Lung (tissue), 12 donors: ENCODE results near the gene AFAP1L1. TPM values are rescaled to one million over a fixed set of nuclear protein-coding genes. Genes with fewer than 3 reads are reported as not detected.
A peak's percentile ranks its signal among the peaks of the same experiment; 100 is the strongest.

ENCODE experiments used
- ATAC-seq: fragments of 200-7000 bp; cut with Tn5 transposase; one replicate; pipeline ENCODE4 v1.9.1; 2020; ENCODE audit warnings: moderate number of reproducible peaks; ENCODE audit not compliant: insufficient read depth, low FRiP score
- DNase-seq, 3 donors: peaks; one replicate each; pipeline ENCODE4 v3.0.0-alpha.2; 2013 to 2017
- H3K27ac ChIP-seq, 2 donors: one replicate each; pipeline ENCODE4 v1.5.1; 2013; ENCODE audit warnings: mild to moderate bottlenecking in 2 of 2, moderate library complexity in 2 of 2, control low read depth in 1 of 2, inconsistent platforms in 1 of 2, low read depth in 1 of 2, low read length in 1 of 2
- H3K27me3 ChIP-seq, 3 donors: one replicate each; pipeline ENCODE4 v1.5.1; 2013; ENCODE audit warnings: low read length in 2 of 3; ENCODE audit not compliant: control insufficient read depth in 3 of 3, insufficient read depth in 3 of 3
- H3K36me3 ChIP-seq, 4 donors: one replicate each; pipeline ENCODE4 v1.5.1; 2013; ENCODE audit warnings: low read length in 4 of 4, mild to moderate bottlenecking in 1 of 4, moderate library complexity in 1 of 4; ENCODE audit not compliant: control insufficient read depth in 4 of 4, insufficient read depth in 4 of 4
- H3K4me1 ChIP-seq, 5 donors: one replicate each; pipeline ENCODE4 v1.5.1; 2013; ENCODE audit warnings: low read length in 5 of 5, mild to moderate bottlenecking in 2 of 5, moderate library complexity in 1 of 5; ENCODE audit not compliant: control insufficient read depth in 5 of 5, insufficient read depth in 5 of 5
- H3K4me3 ChIP-seq: one replicate; pipeline ENCODE4 v1.5.1; 2013; ENCODE audit warnings: mild to moderate bottlenecking, control low read depth, moderate library complexity
- H3K9ac ChIP-seq, 2 donors: one replicate each; pipeline ENCODE4 v1.5.1; 2013; ENCODE audit warnings: low read length in 2 of 2, control low read depth in 1 of 2; ENCODE audit not compliant: insufficient read depth in 1 of 2
- H3K9me3 ChIP-seq, 4 donors: one replicate each; pipeline ENCODE4 v1.5.1; 2013; ENCODE audit warnings: low read length in 3 of 4, mild to moderate bottlenecking in 1 of 4, moderate library complexity in 1 of 4; ENCODE audit not compliant: control insufficient read depth in 4 of 4, insufficient read depth in 3 of 4
- WGBS, 2 donors: extraction: QIAGEN DNeasy Blood & Tissue Kit; methylation state at CpG; one replicate each; pipeline ENCODE4 v1.1.7; 2013; 5-methylcytosine and 5-hydroxymethylcytosine counted together
- polyA plus RNA-seq, 2 donors: library from polyadenylated mRNA; stranded (reverse); fragments of 200-250 nt; gene quantifications; one replicate each; pipeline ENCODE4 v1.2.1, GENCODE V29; 2013
- total RNA-seq, 2 donors: library from RNA; depleted of rRNA in 1 of 2; stranded (reverse); fragments of >200 nt in 1 of 2; gene quantifications; one replicate each; pipeline ENCODE4 v1.2.1, GENCODE V29; 2014 to 2021
- TF ChIP-seq, protein P1 (sequence below): IDR thresholded peaks from 2 replicates; pipeline ENCODE4 v1.5.1; 2012; ENCODE audit warnings: mild to moderate bottlenecking; ENCODE audit errors: control extremely low read depth, extremely low read depth
- donor health status: control.
- donor health status: control.
- donor health status: Bipolar disorder and iron deficiency.
- donor health status: healthy.
- donor health status: DM: yes; HTN: yes; CAD: no.

The AFAP1L1 gene
- total and polyA plus RNA-seq, 4 donors, result 9.8 to 40.6 (median 18.1) TPM

DNA sequence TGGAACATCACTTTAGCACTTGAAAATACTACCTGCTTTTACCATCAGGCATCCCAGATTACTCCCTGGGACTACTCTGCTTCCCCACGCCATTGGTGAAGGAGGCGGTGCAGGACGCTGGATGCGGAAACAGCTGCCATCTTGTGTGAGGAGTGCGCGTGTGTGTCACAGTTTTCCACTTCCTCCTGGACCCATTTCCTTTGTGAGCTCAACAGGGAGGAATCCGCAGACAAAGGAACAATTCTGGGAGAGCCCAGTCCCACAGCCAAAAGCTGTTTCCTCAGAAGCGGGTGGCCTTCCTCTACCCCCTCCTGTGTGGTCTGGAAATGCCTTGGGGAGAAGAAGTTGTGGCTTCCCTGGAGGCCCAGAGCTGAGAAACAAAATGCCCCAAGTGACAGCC is 16.8 kb downstream of the AFAP1L1 start:
- no peak overlapping the region for H3K9ac ChIP-seq
- no peaks in the 10 kb centered on the region for H3K9me3 ChIP-seq
- H3K4me3 ChIP-seq, result no peak overlapping the region
- H3K27me3 ChIP-seq, result no peaks in the 10 kb centered on the region
- TF ChIP-seq, protein P1, sequence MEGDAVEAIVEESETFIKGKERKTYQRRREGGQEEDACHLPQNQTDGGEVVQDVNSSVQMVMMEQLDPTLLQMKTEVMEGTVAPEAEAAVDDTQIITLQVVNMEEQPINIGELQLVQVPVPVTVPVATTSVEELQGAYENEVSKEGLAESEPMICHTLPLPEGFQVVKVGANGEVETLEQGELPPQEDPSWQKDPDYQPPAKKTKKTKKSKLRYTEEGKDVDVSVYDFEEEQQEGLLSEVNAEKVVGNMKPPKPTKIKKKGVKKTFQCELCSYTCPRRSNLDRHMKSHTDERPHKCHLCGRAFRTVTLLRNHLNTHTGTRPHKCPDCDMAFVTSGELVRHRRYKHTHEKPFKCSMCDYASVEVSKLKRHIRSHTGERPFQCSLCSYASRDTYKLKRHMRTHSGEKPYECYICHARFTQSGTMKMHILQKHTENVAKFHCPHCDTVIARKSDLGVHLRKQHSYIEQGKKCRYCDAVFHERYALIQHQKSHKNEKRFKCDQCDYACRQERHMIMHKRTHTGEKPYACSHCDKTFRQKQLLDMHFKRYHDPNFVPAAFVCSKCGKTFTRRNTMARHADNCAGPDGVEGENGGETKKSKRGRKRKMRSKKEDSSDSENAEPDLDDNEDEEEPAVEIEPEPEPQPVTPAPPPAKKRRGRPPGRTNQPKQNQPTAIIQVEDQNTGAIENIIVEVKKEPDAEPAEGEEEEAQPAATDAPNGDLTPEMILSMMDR, result no peak
- whole genome bisulfite sequencing, 2 donors, result 46 to 61% methylated on average over 8 of the region's 8 CpGs
- no peaks in the 10 kb centered on the region for H3K36me3 ChIP-seq
- H3K27ac ChIP-seq, result peak overlapping the region; percentile 83 to 94
- DNase-seq (peak; percentile 44 to 74 (median 45)), ATAC-seq (peak; percentile 11)
- H3K4me1 ChIP-seq, result peaks cover 0 to 22% (median 16%) of the 10 kb centered on the region in 5 donors

DNA sequence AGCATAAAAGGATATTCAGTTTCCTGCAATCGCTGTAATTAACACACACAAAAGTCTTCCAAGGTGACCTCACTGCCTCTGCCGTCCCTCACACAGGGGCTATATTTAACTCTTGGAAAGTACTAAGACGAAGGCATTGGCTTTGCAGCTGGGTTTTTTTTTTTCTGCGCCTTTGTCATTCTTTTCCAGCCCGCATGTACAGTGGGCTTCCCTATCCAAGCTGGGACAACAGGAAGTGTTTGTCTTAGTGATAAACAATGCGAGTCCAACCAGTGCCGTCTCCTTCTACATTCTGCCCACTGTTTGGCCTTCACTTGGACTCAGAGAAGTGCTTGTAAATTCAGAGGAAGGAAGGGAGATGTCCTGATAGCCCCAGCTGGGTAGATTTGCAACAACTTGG is 17.6 kb downstream of the AFAP1L1 start:
- WGBS, 2 donors, result 17 to 23% methylated on average over 7 of the region's 7 CpGs
- Histone ChIP-seq H3K9ac (no peak overlapping the region), H3K27ac (peak overlapping the region; percentile 63 to 94), H3K27me3 (no peaks in the 10 kb centered on the region), H3K36me3 (no peaks in the 10 kb centered on the region), H3K4me1 (peaks cover 0 to 24% (median 13%) of the 10 kb centered on the region in 5 donors), H3K4me3 (no peak overlapping the region), H3K9me3 (no peaks in the 10 kb centered on the region)
- TF ChIP-seq, protein P1, result no peak
- ATAC-seq, result no peak
- DNase-seq, result peak; percentile 41 to 84 (median 74)

DNA sequence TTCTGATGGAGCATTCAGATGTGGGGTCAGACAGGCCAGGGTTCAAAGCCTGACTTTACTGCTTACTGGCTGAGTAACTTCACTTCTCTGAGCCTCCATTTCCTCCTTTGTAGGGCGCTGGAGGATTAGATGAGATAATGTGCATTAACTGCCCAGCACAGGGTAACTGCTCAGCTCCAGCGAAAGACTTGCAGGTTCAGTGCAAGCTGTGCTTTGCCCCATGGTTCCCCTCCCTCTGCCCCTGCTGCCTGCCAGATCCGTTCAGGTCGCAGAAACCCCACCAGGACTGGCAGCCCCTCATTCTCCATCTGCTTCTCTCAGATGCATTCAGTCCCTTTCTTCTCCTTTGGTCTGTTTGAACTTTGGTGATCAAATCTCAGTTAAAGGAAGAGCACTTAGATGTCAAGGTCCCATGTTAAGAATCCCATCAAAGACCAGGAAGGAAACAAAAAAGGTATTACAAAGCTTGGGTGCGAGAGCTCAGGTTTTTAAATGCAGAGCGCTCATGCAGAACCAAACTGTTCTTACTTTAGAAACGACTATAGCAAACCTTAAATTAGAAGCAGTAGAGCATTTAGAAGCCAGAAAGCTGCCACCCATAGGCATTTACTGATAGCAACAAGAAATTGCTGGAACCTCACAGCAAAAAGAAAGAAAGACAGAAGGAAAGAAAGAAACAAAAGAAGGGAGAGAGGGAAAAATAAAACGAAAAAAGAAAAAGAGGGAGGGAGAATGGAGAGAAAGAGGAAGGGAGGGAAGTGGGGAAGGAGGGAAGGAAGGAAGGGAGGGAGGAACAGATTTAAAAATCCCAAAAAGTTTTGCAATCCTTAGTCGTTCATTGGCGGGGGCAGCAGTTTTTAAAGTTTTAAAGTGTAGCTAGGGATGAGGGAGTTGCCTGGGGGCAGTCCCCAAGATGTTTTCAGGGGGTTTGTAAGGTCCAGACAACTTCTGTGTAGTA is 23.5 kb downstream of the AFAP1L1 start:
- Histone ChIP-seq H3K27ac (peak overlapping the region in 1 of 2 donors; percentile 64), H3K9me3 (no peaks in the 10 kb centered on the region), H3K4me3 (no peak overlapping the region), H3K9ac (no peak overlapping the region), H3K36me3 (no peaks in the 10 kb centered on the region), H3K27me3 (no peaks in the 10 kb centered on the region), H3K4me1 (peaks cover 0 to 33% (median 21%) of the 10 kb centered on the region in 5 donors)
- no peak for DNase-seq
- no peak for ATAC-seq
- WGBS, 2 donors, result 52 to 54% methylated on average over 10 of the region's 10 CpGs
- TF ChIP-seq, protein P1, result no peak
